Measurements from ENCODE around the gene TWIST1. TPM values are rescaled to one million over a fixed set of nuclear protein-coding genes. Genes with fewer than 3 reads are reported as not detected.

TWIST1 gene
- total and polyA plus RNA-seq, 12 donors: 1.8 to 22.1 (median 10.5) TPM

- DNase-seq: no peak
- intact Hi-C loops (cut with DNase I): no loop called here
- 48 to 52% (median 50%) methylated on average over 4 of the region's 4 CpGs for WGBS, 4 donors
Measured at GRCh38 chr7:19133886-19134285, 16.4 kb upstream of the TWIST1 start.

DNA sequence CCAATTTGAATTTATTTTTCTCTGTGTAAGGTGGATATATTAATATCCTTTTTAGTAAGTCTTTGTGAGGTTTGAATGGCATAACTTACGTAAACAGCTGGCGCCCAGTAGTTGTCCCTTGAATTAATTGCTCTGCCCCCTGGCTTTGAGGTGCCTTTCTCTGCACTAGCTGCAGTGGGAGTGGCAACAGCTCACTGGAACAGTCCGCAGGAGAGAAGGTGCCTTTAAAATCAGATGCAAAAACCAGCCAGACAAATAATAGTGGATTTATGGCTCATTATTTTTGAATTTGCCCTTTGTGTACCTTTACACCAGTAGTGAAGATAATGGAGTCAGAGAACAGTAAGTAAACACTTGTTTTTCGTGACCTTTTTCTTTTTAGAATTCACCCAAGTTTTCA is 16.0 kb upstream of the TWIST1 start:
- Histone ChIP-seq H3K9me3 (replicated peaks in 1 of 3) (no peaks in the 10 kb centered on the region), H3K4me3 (no peak overlapping the region), H3K36me3 (replicated peaks in 1 of 2) (no peaks in the 10 kb centered on the region), H3K27ac (no peak overlapping the region), H3K27me3 (no peaks in the 10 kb centered on the region), H3K4me1 (replicated peaks in 1 of 2) (no peaks in the 10 kb centered on the region)
- intact Hi-C loops (cut with DNase I): no loop called here
- 62 to 73% (median 71%) methylated on average over 4 of the region's 4 CpGs for WGBS, 4 donors
- no peak for DNase-seq
- TF ChIP-seq, protein P1, sequence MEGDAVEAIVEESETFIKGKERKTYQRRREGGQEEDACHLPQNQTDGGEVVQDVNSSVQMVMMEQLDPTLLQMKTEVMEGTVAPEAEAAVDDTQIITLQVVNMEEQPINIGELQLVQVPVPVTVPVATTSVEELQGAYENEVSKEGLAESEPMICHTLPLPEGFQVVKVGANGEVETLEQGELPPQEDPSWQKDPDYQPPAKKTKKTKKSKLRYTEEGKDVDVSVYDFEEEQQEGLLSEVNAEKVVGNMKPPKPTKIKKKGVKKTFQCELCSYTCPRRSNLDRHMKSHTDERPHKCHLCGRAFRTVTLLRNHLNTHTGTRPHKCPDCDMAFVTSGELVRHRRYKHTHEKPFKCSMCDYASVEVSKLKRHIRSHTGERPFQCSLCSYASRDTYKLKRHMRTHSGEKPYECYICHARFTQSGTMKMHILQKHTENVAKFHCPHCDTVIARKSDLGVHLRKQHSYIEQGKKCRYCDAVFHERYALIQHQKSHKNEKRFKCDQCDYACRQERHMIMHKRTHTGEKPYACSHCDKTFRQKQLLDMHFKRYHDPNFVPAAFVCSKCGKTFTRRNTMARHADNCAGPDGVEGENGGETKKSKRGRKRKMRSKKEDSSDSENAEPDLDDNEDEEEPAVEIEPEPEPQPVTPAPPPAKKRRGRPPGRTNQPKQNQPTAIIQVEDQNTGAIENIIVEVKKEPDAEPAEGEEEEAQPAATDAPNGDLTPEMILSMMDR (IDR thresholded peaks at IDR 0.05): no peak
- TF ChIP-seq POLR2A (IDR thresholded peaks at IDR 0.05): no peak

More at GRCh38 chr7:19133886-19134285, 16.4 kb upstream of the TWIST1 start:
- no peaks in the 10 kb centered on the region for H3K4me1 ChIP-seq (replicated peaks in 1 of 2)
- H3K4me3 ChIP-seq: no peak overlapping the region
- H3K27me3 ChIP-seq: no peaks in the 10 kb centered on the region
- H3K36me3 ChIP-seq (replicated peaks in 1 of 2): no peaks in the 10 kb centered on the region
- TF ChIP-seq POLR2A (IDR thresholded peaks at IDR 0.05): no peak
- TF ChIP-seq, protein P1 (IDR thresholded peaks at IDR 0.05): no peak
- H3K27ac ChIP-seq: no peak overlapping the region
- no peaks in the 10 kb centered on the region for H3K9me3 ChIP-seq (replicated peaks in 1 of 3)

- Histone ChIP-seq H3K9me3 (replicated peaks in 1 of 3) (no peaks in the 10 kb centered on the region), H3K27me3 (no peaks in the 10 kb centered on the region), H3K36me3 (replicated peaks in 1 of 2) (no peaks in the 10 kb centered on the region), H3K27ac (no peak overlapping the region), H3K4me1 (replicated peaks in 1 of 2) (no peaks in the 10 kb centered on the region), H3K4me3 (no peak overlapping the region)
- 54 to 76% (median 67%) methylated on average over 1 of the region's 1 CpG for WGBS, 4 donors
- DNase-seq: no peak
- intact Hi-C loops (cut with DNase I): no loop called here
- TF ChIP-seq, protein P1 (IDR thresholded peaks at IDR 0.05): no peak
- no peak for TF ChIP-seq POLR2A (IDR thresholded peaks at IDR 0.05)
Measured at GRCh38 chr7:19128856-19129255, 11.4 kb upstream of the TWIST1 start.

GRCh38 chr7:19121977-19122588 is 4.6 kb upstream of the TWIST1 start:
- intact Hi-C loops (cut with DNase I): loop anchor here in 1 of 2 donors (5.0 kb wide), 1 partner anchor 320 kb away; no protein-coding TSS in a partner anchor
- DNase-seq: no peak
- Histone ChIP-seq H3K36me3 (replicated peaks in 1 of 2) (no peaks in the 10 kb centered on the region), H3K9me3 (replicated peaks in 1 of 3) (no peaks in the 10 kb centered on the region), H3K27ac (no peak overlapping the region), H3K4me3 (no peak overlapping the region), H3K4me1 (replicated peaks in 1 of 2) (no peaks in the 10 kb centered on the region), H3K27me3 (peaks cover 39% of the 10 kb centered on the region)
- TF ChIP-seq, protein P1 (IDR thresholded peaks at IDR 0.05): peak; percentile 58 to 84 (median 70)
- no peak for TF ChIP-seq POLR2A (IDR thresholded peaks at IDR 0.05)
- WGBS, 4 donors: 43 to 46% (median 44%) methylated on average over 2 of the region's 2 CpGs
